Mucosa of descending colon (tissue), 3 donors: Measurements from ENCODE around the gene DGCR2. TPM values are rescaled to one million over a fixed set of nuclear protein-coding genes. Genes with fewer than 3 reads are reported as not detected.

Experiments used
- ATAC-seq: fragments of 200-7000 bp; cut with Tn5 transposase; one replicate; pipeline ENCODE4 v1.9.1; 2020; ENCODE audit warnings: mild to moderate bottlenecking, moderate library complexity
- DNase-seq, 3 donors: peaks; one replicate each; pipeline ENCODE4 v3.0.0-alpha.2; 2020
- H3K36me3 ChIP-seq: fragments of 200-600 bp; one replicate; pipeline ENCODE4 v1.8.0; 2021; ENCODE audit warnings: low read depth, mild to moderate bottlenecking
- H3K4me1 ChIP-seq: fragments of 200-600 bp; one replicate; pipeline ENCODE4 v1.8.0; 2021; ENCODE audit warnings: low read depth, mild to moderate bottlenecking
- H3K4me3 ChIP-seq: fragments of 200-600 bp; one replicate; pipeline ENCODE4 v1.8.0; 2021; ENCODE audit warnings: mild to moderate bottlenecking
- H3K9me3 ChIP-seq: fragments of 200-600 bp; one replicate; pipeline ENCODE4 v1.8.0; 2021; ENCODE audit warnings: mild to moderate bottlenecking
- intact Hi-C, 2 donors: fragments of 100-400 bp; cut with DNase I in 1 of 2; cut with micrococcal nuclease in 1 of 2; formaldehyde crosslinking; loops; one replicate each; pipeline versions ENCODE4 v1.11.0 to v1.11.1; 2022; cut with DNase I, micrococcal nuclease
- total RNA-seq, 3 donors: library from RNA; stranded (reverse); fragmentation: NEBNext Ultra II Directional in 2 of 3; extraction: Animal tissue kit (Norgen Biotek cat#: 25700) in 2 of 3; gene quantifications; one replicate each; pipeline versions ENCODE4 v1.2.1 to v1.2.4, GENCODE V29; 2021 to 2023
- TF ChIP-seq, protein P1 (sequence below): fragments of 200-600 bp; IDR thresholded peaks from one replicate; pipeline ENCODE4 v1.8.0; 2022; ENCODE audit warnings: antibody characterized with exemption, mild to moderate bottlenecking
- donor health status: DM: no; HTN: no; CAD: no; lungs with moderate emphysema.
- donor health status: DM: no; HTN: no; CAD: no.
- donor health status: DM: no; HTN: yes; CAD: no.

Gene DGCR2
- total RNA-seq, 3 donors from 2014 or later: 68.4 to 100 (median 79.8) TPM

- Histone ChIP-seq H3K36me3 (no peaks in the 10 kb centered on the region), H3K4me1 (no peaks in the 10 kb centered on the region), H3K9me3 (no peaks in the 10 kb centered on the region), H3K4me3 (no peak overlapping the region)
- intact Hi-C loops: no loop called here
- ATAC-seq: no peak
- no peak for DNase-seq
- TF ChIP-seq, protein P1, sequence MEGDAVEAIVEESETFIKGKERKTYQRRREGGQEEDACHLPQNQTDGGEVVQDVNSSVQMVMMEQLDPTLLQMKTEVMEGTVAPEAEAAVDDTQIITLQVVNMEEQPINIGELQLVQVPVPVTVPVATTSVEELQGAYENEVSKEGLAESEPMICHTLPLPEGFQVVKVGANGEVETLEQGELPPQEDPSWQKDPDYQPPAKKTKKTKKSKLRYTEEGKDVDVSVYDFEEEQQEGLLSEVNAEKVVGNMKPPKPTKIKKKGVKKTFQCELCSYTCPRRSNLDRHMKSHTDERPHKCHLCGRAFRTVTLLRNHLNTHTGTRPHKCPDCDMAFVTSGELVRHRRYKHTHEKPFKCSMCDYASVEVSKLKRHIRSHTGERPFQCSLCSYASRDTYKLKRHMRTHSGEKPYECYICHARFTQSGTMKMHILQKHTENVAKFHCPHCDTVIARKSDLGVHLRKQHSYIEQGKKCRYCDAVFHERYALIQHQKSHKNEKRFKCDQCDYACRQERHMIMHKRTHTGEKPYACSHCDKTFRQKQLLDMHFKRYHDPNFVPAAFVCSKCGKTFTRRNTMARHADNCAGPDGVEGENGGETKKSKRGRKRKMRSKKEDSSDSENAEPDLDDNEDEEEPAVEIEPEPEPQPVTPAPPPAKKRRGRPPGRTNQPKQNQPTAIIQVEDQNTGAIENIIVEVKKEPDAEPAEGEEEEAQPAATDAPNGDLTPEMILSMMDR: no peak
These were observed 29.5 kb downstream of the DGCR2 start for GRCh38 chr22:19092725-19093124.

DNA sequence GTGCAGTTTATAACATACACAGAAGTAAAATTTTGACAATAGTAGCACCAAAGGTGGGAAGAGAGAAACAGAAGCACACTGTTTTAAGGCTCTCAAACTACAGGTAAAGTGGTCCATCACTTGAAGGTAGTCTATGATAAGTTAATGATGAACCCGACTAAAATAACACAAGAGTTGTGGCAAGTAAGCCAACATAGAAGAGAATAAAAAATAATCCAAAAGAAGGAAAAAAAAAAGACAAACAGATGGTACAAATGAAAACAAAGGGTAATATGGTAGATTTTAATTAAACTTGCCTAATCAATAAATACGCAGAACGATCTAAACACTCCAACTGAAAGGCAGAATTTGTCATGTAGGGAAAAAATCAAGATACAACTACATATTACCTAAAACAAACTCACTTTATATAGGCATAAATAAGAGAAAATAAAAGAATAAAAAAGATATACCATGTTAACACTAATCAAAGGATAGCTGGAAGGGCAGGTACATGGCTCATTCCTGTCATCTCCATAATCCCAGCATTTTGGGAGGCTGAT is 31.6 kb downstream of the DGCR2 start:
- no peak overlapping the region for H3K4me3 ChIP-seq
- H3K4me1 ChIP-seq: no peaks in the 10 kb centered on the region
- TF ChIP-seq, protein P1: no peak
- no peaks in the 10 kb centered on the region for H3K36me3 ChIP-seq
- no peak for DNase-seq
- intact Hi-C loops: no loop called here
- ATAC-seq: no peak
- no peaks in the 10 kb centered on the region for H3K9me3 ChIP-seq

DNA sequence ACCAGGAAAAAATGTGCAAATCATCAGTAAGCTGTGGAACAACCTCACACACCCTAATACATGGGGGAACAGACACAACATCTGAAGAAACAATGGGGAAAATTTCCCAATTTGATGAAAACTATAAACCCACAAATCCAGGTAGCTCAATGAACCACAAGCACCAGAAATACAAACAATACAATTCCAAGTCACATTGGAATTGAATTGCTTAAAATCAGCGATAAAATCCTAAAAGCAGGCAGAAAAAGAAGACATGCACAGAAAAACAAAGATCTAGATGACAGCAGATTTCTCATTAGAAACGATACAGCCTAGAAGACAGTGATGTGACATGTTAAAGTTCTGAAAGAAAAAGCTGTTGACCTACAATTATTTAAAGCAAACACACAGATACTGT is 32.0 kb downstream of the DGCR2 start:
- Histone ChIP-seq H3K9me3 (no peaks in the 10 kb centered on the region), H3K36me3 (no peaks in the 10 kb centered on the region), H3K4me3 (no peak overlapping the region), H3K4me1 (no peaks in the 10 kb centered on the region)
- no peak for DNase-seq
- intact Hi-C loops: no loop called here
- no peak for ATAC-seq
- TF ChIP-seq, protein P1: no peak

GRCh38 chr22:19088866-19089595 is 33.2 kb downstream of the DGCR2 start:
- H3K36me3 ChIP-seq: no peaks in the 10 kb centered on the region
- no peak for ATAC-seq
- intact Hi-C loops: no loop called here
- TF ChIP-seq, protein P1: no peak
- DNase-seq: no peak
- H3K9me3 ChIP-seq: no peaks in the 10 kb centered on the region
- H3K4me1 ChIP-seq: no peaks in the 10 kb centered on the region
- H3K4me3 ChIP-seq: no peak overlapping the region

DNA sequence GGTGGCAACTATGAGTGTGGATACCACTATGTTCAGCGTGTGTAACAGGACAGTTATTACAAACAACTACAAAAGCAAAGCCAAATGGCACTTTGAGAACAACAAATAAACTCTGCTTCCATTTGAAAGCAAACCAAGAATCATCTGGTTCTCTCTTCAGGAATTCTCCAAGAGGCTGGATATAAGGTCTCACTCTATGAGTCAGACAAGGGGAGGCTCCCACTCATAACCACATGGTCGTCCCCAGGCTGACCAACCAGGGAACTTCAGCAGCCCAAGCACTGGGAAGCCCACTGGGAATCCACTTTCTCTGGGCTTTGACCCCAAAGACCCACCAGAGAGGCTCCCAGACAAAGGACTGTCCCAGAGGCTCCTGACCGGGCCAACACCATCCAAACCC is 35.3 kb downstream of the DGCR2 start:
- TF ChIP-seq, protein P1: no peak
- ATAC-seq (no peak), DNase-seq (no peak)
- Histone ChIP-seq H3K4me3 (no peak overlapping the region), H3K9me3 (no peaks in the 10 kb centered on the region), H3K36me3 (no peaks in the 10 kb centered on the region), H3K4me1 (no peaks in the 10 kb centered on the region)
- intact Hi-C loops: no loop called here
